ENCODE results near the gene ARID1A.

DNA sequence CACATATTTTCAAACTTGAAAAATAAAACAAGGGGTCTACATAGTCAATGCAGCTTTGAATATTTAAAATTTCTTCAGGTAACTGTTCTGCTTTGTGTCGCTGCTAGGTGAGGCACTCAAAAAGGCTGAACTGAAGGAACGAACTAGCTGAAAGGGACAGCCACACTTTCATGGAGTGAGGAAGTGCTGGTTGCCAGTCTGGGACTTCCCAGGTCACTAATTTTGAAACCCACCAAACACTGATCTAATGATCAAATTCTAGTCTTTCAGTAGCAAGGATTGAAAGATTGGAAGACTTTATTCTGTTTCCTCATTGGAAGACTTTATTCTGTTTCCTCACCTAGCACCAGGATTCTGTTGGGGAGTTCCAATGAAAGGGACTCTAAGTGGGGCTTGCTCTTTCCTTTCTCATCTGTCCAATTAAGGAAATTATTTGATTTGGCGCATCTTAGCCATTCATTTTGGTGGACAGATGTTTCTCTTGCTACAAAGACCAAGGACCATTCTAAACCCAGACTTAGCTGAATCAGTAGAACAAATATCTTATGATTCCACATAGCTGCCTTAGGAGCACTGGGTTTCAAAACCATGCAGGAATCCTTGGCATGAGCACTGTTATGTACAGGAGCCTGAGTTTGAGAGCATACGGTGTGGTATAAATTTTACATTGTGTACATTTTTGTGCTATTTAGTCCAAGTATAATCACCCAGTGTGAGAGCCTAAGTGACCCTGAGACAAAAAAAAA, 10.9 kb upstream of the ARID1A start:
- TF ChIP-seq RAD21 (IDR thresholded peaks at IDR 0.05 in 1 of 2, conservative IDR thresholded peaks at IDR 0.05 in 1 of 2; ENCODE audit: low read depth in 2 of 2, low read length in 2 of 2) (no peak), CREB1 (IDR thresholded peaks at IDR 0.05) (no peak), SP2 (IDR thresholded peaks at IDR 0.05; ENCODE audit: low read length) (no peak), POLR2AphosphoS5 (IDR thresholded peaks at IDR 0.05; ENCODE audit: low read depth, low read length) (no peak), JUN (IDR thresholded peaks at IDR 0.05; ENCODE audit: low read depth, low read length) (no peak), POLR2A (IDR thresholded peaks at IDR 0.05; ENCODE audit: control extremely low read depth in 1 of 2, low read depth in 2 of 2, low read length in 2 of 2) (no peak)
- TF ChIP-seq, protein P1, sequence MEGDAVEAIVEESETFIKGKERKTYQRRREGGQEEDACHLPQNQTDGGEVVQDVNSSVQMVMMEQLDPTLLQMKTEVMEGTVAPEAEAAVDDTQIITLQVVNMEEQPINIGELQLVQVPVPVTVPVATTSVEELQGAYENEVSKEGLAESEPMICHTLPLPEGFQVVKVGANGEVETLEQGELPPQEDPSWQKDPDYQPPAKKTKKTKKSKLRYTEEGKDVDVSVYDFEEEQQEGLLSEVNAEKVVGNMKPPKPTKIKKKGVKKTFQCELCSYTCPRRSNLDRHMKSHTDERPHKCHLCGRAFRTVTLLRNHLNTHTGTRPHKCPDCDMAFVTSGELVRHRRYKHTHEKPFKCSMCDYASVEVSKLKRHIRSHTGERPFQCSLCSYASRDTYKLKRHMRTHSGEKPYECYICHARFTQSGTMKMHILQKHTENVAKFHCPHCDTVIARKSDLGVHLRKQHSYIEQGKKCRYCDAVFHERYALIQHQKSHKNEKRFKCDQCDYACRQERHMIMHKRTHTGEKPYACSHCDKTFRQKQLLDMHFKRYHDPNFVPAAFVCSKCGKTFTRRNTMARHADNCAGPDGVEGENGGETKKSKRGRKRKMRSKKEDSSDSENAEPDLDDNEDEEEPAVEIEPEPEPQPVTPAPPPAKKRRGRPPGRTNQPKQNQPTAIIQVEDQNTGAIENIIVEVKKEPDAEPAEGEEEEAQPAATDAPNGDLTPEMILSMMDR (IDR thresholded peaks at IDR 0.05; ENCODE audit: control extremely low read depth in 1 of 3, insufficient read depth in 1 of 3, low read depth in 1 of 3, low read length in 3 of 3) = no peak

Data from H1 (cell line).